Left lobe of liver (tissue), 2 donors: ENCODE measurements around the gene ZBBX. TPM values are rescaled to one million over a fixed set of nuclear protein-coding genes. Genes with fewer than 3 reads are reported as not detected.
A peak's percentile ranks its signal among the peaks of the same experiment; 100 is the strongest.
"Not testable (repeated sequence)": the region's sequence is repeated elsewhere in the genome, so short reads cannot be mapped to it uniquely, and the experiment has no call there.

Source experiments
- ATAC-seq: fragments of 200-7000 bp; cut with Tn5 transposase; one replicate; pipeline ENCODE4 v1.9.1; 2020; ENCODE audit warnings: mild to moderate bottlenecking, moderate library complexity
- DNase-seq: peaks from one replicate; pipeline ENCODE4 v3.0.0-alpha.2; 2020; ENCODE audit warnings: low spot score
- total RNA-seq: library from RNA; stranded (reverse); gene quantifications from one replicate; pipeline ENCODE4 v1.2.1, GENCODE V29; 2021
- donor health status: DM: no; HTN: no; CAD: no; lungs with moderate emphysema.
- donor health status: DM: no; HTN: yes; CAD: no.

Gene ZBBX
- not detected for total RNA-seq

DNA sequence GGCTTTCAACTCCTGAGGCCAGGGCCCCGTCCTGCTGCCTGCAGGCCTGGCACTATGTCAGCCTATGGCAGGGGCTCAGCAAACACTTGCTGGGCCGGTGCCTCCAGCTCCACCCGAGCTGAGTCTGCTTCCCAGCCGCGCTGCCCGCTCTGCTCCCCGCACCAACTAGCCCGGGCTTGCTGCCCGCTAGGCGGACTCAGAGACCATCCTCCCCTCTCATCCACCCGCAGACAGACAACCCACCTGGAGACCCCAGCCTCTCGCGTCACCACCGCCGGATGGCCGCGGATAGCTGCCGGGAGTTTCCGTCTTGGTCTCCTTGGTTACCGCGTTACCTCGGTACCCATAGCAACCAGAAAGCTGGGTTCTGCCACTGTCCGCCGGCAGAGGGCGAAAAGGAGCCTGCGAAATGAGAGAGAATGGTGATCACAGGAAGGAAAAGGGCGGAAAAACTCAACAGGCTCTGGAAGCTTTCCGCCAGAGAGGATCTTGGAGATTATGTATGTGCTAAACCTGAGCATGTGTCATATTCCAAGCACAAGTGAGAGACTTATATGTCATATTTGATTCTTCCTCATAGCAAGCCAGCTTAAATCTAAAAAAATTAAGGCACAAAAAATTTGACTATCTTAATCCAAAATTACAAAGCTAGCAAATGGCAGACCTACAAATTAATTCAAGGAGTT is at the start of gene ZBBX:
Gene ZBBX (minus strand): TSS at position 294 of the 686 bp plus-strand sequence. CDS start 7,396 bp downstream, outside the sequence.
- peak; percentile 87 for DNase-seq
- ATAC-seq: peak; percentile 100

DNA sequence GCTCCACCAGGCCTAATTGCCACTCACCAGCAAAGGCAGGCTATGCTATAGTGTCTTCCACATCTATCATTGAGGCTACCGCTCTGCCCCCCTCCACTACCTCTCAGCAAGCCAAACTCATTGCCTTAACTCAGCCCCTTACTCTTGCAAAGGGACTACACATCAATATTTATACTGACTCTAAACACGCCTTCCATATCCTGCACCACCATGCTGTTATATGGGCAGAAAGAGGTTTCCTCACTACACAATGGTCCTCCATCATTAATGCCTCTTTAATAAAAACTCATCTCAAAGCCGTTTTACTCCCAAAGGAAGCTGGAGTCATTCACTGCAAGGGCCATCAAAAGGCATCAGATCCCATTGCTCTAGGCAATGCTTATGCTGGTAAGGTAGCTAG is 46.9 kb upstream of the ZBBX start:
- DNase-seq, ATAC-seq: not testable (repeated sequence)

GRCh38 chr3:167422396-167422795 is 42.3 kb upstream of the ZBBX start:
- DNase-seq, ATAC-seq: not testable (repeated sequence)

- ATAC-seq (no peak), DNase-seq (no peak)
Observed at GRCh38 chr3:167409611-167410010, 29.5 kb upstream of the ZBBX start.

GRCh38 chr3:167406876-167407492 is 26.9 kb upstream of the ZBBX start:
- no peak for DNase-seq
- ATAC-seq: peak; percentile 62

DNA sequence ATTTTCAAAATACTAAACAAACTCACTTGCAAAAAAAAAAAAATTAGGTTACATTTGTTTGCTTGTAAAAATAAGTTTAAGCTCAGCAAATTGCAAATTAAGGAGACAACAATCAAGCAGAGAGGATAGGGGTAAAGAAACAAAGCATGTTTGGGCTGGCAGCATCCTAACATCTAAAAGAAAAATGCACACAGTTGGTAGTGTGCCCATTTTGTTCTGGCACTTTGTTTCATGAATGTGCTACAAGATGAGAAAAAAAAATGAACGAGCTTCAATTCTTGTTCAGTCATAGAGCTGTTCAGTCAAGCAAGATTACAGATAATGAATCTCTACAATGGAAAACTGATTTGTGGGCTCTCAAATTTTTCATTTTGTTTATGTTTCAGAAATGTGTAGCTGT is 17.7 kb upstream of the ZBBX start:
- no peak for ATAC-seq

DNA sequence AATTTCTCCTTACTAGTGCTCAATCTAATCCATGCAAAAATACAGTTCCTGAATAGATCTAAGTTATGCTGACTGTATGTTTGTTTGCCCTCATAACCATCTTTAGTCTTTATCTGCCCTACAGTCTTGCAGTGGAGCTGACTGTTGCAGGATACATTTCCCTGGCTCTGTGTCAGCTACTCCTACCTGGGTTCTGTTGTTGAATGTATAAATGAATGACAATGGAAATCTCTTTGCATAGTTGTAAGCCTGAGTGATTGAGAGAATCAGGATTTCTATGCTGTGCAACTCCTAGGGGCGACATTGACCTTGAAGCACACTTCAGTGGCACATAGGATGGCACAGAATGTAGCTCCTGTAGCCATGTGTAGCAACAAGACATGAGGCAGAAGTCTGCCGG is 16.0 kb upstream of the ZBBX start:
- ATAC-seq: no peak
- DNase-seq: no peak

More for the DNA sequence above, 17.7 kb upstream of the ZBBX start:
- no peak for DNase-seq

- DNase-seq (no peak), ATAC-seq (no peak)
Observed at GRCh38 chr3:167394003-167394402, 13.9 kb upstream of the ZBBX start.

DNA sequence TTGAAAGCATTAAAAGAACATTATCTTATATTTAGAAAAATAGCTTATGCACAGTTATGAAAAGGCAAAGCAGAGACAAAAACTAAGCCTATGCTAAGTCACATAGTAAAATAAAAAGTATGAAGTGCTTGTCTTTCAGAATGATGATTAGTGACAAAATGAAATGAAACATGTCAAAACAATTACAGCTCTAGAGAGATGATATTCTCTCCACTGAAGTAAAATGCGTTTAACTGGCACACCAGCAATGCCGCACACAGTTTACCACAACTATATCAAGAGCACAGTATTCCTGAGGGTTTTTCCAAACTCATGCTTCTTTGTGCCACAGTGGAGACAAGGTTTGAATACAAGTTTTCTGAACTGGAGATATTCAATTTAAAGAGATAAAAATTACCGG is 2.1 kb upstream of the ZBBX start:
- DNase-seq: no peak

GRCh38 chr3:167375478-167375877 is 4.6 kb downstream of the ZBBX start:
- no peak for ATAC-seq

More for the DNA sequence above, 2.1 kb upstream of the ZBBX start:
- ATAC-seq: no peak

DNA sequence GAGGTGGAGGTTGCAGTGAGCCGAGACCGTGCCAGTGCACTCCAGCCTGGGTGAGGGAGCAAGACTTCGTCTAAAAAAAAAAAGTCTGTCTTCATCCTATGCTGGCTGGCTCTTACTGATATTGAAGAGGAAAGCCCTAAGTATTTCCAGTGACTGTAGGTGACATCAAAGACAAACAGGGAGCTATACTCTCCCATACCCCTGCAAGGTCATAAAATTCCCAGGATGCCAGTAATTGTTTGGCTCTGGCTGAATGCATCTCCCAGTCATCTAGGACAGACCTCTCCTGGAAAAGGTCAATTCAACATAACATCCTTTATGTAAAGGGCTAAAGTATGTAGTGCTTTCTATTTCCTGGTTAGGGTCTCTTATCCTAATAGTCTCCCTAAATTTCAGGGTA is 8.0 kb downstream of the ZBBX start:
- no peak for DNase-seq
- no peak for ATAC-seq

More at GRCh38 chr3:167375478-167375877, 4.6 kb downstream of the ZBBX start:
- no peak for DNase-seq

DNA sequence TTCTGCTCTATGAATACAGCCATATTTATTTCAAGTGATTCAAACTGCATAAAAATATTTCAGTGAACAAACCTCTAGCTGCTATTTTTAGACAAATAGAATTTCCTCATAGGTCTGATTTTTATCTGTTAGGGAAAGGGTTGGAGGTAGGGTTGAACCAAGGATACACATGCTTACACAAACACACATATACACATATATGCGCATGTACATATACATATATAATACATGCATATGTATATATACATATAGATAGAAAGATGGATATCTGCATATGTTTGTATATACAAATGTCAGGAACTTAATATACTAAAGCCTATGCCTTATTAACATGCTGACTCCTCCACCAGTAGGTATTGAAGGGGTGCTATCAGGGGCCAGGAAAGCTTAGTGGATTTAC is 18.1 kb downstream of the ZBBX start:
- ATAC-seq (no peak), DNase-seq (no peak)

DNA sequence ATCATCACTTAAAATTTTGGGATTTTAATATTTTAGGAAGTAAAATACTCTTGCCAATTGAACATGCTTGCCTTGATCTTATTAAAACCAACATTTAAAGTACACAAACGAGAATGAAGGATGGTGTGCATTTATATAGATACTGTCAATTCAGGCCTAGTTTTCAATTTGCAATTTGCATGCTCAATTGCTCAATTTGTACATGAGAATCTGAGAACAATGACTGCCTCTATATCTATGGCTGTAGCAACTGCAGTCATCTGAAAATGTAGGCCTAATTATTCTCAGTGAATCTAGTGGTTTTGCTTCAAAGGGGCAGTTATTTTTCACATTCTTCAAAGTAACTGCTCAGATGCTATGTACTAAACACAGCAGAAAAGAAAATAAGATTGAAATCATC is 18.8 kb downstream of the ZBBX start:
- ATAC-seq (no peak), DNase-seq (no peak)

DNA sequence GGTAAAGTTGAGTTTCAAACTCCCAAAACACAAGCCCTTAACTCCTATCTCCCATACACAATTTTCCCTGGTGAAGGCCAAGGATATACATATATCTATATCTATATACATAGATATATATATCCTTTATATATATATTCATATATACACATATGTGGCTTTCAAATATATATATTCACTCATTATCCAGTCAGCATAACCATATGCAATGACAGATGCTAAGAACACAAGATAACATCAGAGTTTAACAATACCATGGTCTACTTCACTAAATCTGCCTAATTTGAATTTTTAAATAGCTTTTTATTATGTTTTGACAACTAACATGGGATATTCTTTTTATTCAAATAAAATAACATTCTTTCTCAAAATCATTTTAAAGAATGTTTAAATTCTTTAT is 24.7 kb downstream of the ZBBX start:
- ATAC-seq: no peak
- DNase-seq: no peak

GRCh38 chr3:167354751-167355150 is 25.3 kb downstream of the ZBBX start:
- DNase-seq: no peak

GRCh38 chr3:167350245-167350862 is 29.7 kb downstream of the ZBBX start:
- DNase-seq: no peak

More at GRCh38 chr3:167354751-167355150, 25.3 kb downstream of the ZBBX start:
- ATAC-seq: no peak

DNA sequence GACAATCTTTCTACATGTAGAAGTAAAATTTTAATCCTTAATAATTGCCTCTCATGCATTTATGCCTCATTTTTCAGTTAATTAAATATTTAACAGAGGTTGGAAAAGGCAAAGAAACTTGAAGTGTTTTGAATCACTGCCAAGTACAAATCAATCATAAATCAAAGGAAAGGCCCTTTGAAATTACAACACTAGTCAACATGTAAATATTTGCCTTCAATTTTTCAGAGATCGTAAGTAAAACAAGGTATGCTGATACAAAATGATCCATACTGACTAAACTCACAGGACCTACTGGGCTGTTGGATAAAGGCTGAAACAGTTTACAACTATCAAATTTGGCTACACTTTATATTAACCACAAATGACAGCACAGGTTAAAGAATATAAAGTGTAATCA is 33.9 kb downstream of the ZBBX start:
- ATAC-seq (no peak), DNase-seq (no peak)

More at GRCh38 chr3:167350245-167350862, 29.7 kb downstream of the ZBBX start:
- ATAC-seq: peak; percentile 81

DNA sequence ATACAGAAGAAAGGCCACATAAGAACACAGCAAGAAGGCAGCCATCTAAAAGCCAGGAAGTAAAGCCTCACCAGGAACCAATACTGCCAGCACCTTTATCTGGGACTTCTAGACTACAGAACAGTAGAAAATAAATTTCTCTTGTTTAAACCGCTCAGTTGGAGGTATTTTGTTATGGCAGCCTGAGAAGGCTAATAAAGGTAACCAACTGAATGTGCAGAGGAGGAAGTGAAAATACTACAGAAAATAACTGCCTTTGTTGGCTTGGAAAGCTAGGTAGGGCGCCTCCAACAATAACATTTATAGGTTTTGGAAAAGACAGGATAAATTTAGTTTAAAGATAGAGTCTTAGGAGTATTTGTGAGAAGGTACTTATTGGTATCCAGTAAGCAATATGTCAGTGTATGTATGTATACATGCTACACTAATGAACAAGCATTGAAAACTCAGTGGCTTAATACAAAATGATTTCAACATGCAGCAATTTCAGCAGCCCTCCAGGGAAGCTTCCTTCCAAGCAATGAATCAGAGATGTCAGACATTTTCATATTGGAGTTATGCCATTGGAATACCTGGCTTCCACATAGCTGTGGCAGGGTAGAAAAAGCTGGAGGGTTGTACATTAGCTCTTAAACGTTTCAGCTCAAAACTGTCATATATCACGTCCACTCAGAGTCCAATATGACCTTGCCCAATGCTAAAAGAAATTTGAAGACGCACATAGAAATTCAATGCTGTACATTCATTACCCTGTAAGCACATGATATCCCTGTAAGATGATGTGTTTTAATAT is 48.9 kb downstream of the ZBBX start:
- ATAC-seq: no peak

DNA sequence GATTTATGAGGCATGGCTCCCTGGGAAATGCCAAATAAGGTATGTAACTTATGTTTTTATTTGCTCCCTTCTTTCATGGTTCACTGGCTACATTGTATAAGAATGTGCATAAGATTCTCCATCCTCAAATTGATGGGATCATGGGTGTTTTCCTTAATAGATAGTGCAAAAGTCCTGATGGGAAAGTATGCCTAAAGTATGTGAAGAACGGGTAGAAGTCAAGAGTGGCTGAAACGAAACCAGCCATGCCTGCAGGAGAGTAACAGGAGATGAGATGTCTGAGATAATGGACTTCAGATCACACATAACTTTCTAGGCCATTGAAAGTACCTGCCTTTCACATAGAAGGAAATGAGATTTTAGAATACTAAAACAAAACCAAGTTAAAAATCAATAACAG is 56.5 kb downstream of the ZBBX start:
- ATAC-seq: no peak

More for the DNA sequence above, 48.9 kb downstream of the ZBBX start:
- no peak for DNase-seq

DNA sequence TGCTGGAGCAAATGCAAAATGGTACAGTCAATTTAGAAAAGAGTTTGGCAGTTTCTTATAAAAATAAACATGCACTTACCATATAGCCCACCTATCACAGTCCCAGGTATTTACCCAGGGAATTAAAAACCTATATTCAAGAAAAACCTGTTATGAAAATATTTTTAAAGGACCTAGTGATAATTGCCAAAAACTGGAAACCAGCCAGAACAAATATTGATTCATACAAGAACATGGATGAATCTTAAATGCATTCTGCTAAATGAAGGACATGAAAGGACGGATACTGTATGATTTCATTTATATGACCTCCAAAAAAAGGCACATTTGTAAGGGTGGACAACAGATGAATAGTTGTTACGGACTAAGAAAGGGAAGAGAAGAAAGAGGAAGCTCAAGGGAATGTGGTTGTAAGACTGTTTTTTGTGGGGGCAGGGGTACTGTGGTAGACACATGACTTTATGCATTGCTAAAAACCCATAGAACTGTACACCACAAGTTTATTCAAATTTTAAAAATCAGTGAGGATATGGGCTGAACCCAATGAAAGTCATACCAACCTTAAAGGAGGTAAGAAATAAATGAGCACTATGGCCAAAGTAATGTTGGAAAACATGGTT is 61.0 kb downstream of the ZBBX start:
- ATAC-seq (no peak), DNase-seq (no peak)

More for the DNA sequence above, 56.5 kb downstream of the ZBBX start:
- DNase-seq: no peak

DNA sequence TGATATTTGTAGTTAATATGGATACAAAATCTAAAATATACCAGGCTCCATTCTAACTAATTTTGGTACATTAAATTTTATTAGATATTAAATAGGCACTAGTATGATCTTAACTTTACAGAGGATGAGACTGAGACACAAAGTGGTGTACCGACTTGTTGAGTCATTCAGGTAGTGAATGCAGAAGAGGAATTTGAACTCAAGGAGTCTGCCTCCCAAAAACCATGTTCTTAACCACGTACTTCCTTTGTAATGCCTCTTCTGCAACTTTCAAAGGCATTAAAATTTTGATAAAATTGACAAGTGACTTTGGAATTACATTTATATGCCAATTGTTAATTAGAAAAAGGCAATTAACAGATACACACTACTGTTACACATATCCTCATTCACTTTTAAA is 61.8 kb downstream of the ZBBX start:
- ATAC-seq (no peak), DNase-seq (no peak)
